A673 (cell line): ENCODE results near the gene DDA1. TPM values are rescaled to one million over a fixed set of nuclear protein-coding genes. Genes with fewer than 3 reads are reported as not detected.

ENCODE experiments used
- BruUV-seq: library from RNA; stranded (reverse); fragments of 400-500 nt; replicated peaks from 2 replicates; lab custom pipeline; 2021; lab: Mats Ljungman, UMichigan
- CTCF ChIA-PET: fragments of 300-600 bp; sonication (Branson Sonifier 250); formaldehyde crosslinking; loops from one replicate; lab custom pipeline; 2022; ENCODE audit warnings: antibody characterized with exemption; lab: Charles Lee
- POLR2A ChIA-PET: fragments of 300-600 bp; sonication (Branson Sonifier 250); formaldehyde crosslinking; loops from one replicate; lab custom pipeline; 2022; ENCODE audit warnings: antibody characterized with exemption; ENCODE audit not compliant: low non-redundant PET; lab: Charles Lee
- DNase-seq: peaks from one replicate; pipeline ENCODE4 v3.0.0-alpha.2; 2015; ENCODE audit warnings: low spot score
- H3K27ac ChIP-seq: fragments of 200-600 bp; sonication (generic); 2 replicates; pipeline ENCODE4 v1.5.1; 2016; ENCODE audit warnings: mixed run types, low read depth, mild to moderate bottlenecking, mixed read lengths, antibody characterized with exemption, low read length; ENCODE audit not compliant: poor library complexity, severe bottlenecking
- H3K27me3 ChIP-seq: fragments of 200-600 bp; sonication (generic); replicated peaks from 2 replicates; pipeline ENCODE4 v1.6.1; 2017; ENCODE audit warnings: mixed run types, low read depth, mild to moderate bottlenecking, mixed read lengths, antibody characterized with exemption, low read length; ENCODE audit not compliant: insufficient read depth, poor library complexity
- H3K36me3 ChIP-seq: fragments of 200-600 bp; sonication (generic); 2 replicates; pipeline ENCODE4 v1.6.1; 2016; ENCODE audit warnings: mixed run types, mild to moderate bottlenecking, mixed read lengths, antibody characterized with exemption, low read length; ENCODE audit not compliant: insufficient read depth, poor library complexity, severe bottlenecking
- H3K4me1 ChIP-seq: fragments of 200-600 bp; sonication (generic); 2 replicates; pipeline ENCODE4 v1.6.1; 2017; ENCODE audit warnings: mixed run types, mild to moderate bottlenecking, mixed read lengths, antibody characterized with exemption, low read length; ENCODE audit not compliant: insufficient read depth, poor library complexity, severe bottlenecking
- H3K4me3 ChIP-seq: fragments of 200-600 bp; sonication (generic); 2 replicates; pipeline ENCODE4 v1.5.1; 2016; ENCODE audit warnings: low read depth, mixed run types, mild to moderate bottlenecking, mixed read lengths, low read length; ENCODE audit not compliant: poor library complexity, severe bottlenecking
- H3K9me3 ChIP-seq: fragments of 200-600 bp; sonication (generic); 2 replicates; pipeline ENCODE4 v1.6.1; 2016; ENCODE audit warnings: mixed run types, low read depth, mild to moderate bottlenecking, mixed read lengths, antibody characterized with exemption, low read length; ENCODE audit not compliant: poor library complexity, severe bottlenecking
- EZH2 ChIP-seq: fragments of 200-600 bp; sonication (generic); IDR thresholded peaks from 2 replicates; pipeline ENCODE4 v1.6.1; 2017; ENCODE audit warnings: borderline replicate concordance, low read depth, mild to moderate bottlenecking, mixed read lengths, antibody characterized with exemption, low read length; ENCODE audit not compliant: poor library complexity, severe bottlenecking
- intact Hi-C: fragments of 100-400 bp; cut with micrococcal nuclease; formaldehyde crosslinking; loops from one replicate; pipeline ENCODE4 v1.10.0; 2022; ENCODE audit not compliant: unreplicated experiment
- total RNA-seq: library from RNA; stranded (reverse); gene quantifications from 2 replicates; pipeline ENCODE4 v1.2.3, GENCODE V29; 2021
- TF ChIP-seq, protein P1 (sequence below): fragments of 300-800, 200-600 bp; sonication (generic); conservative IDR thresholded peaks from 2 replicates; pipeline ENCODE4 v1.5.1; 2017; ENCODE audit warnings: low read depth, mild to moderate bottlenecking, antibody characterized with exemption, low read length, moderate library complexity, mixed read lengths

The DDA1 gene
- total RNA-seq, 1 experiment from 2014 or later, result 68.5 TPM

DNA sequence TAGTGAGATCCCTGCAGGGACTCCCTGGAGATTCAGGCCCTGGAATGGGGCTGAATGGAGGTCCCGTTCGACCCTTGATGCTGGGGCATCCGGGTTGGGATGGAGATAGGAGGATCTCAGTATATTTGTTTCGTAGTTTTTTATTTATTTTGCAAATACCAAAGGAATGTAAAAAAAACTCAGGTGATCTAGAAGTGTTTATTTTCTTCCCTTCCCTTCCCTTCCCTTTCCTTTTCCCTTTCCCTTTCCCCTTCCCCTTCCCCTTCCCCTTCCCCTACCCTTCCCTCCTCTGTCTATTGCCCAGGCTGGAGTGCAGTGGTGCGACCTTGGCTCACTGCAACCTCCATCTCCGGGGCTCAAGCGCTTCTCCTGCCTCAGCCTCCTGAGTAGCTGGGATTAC lies 32.5 kb downstream of the DDA1 start:
- CTCF ChIA-PET, result no interaction called here
- no peak for DNase-seq
- intact Hi-C loops, result no loop called here
- Histone ChIP-seq H3K27me3 (no peaks in the 10 kb centered on the region), H3K9me3 (no peaks in the 10 kb centered on the region), H3K4me3 (no peak overlapping the region), H3K4me1 (peaks cover 13% of the 10 kb centered on the region), H3K27ac (no peak overlapping the region), H3K36me3 (peaks cover 11% of the 10 kb centered on the region)
- no peak for TF ChIP-seq EZH2
- TF ChIP-seq, protein P1, sequence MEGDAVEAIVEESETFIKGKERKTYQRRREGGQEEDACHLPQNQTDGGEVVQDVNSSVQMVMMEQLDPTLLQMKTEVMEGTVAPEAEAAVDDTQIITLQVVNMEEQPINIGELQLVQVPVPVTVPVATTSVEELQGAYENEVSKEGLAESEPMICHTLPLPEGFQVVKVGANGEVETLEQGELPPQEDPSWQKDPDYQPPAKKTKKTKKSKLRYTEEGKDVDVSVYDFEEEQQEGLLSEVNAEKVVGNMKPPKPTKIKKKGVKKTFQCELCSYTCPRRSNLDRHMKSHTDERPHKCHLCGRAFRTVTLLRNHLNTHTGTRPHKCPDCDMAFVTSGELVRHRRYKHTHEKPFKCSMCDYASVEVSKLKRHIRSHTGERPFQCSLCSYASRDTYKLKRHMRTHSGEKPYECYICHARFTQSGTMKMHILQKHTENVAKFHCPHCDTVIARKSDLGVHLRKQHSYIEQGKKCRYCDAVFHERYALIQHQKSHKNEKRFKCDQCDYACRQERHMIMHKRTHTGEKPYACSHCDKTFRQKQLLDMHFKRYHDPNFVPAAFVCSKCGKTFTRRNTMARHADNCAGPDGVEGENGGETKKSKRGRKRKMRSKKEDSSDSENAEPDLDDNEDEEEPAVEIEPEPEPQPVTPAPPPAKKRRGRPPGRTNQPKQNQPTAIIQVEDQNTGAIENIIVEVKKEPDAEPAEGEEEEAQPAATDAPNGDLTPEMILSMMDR, result no peak
- POLR2A ChIA-PET, result no interaction called here
- BruUV-seq, result no TSS peak

DNA sequence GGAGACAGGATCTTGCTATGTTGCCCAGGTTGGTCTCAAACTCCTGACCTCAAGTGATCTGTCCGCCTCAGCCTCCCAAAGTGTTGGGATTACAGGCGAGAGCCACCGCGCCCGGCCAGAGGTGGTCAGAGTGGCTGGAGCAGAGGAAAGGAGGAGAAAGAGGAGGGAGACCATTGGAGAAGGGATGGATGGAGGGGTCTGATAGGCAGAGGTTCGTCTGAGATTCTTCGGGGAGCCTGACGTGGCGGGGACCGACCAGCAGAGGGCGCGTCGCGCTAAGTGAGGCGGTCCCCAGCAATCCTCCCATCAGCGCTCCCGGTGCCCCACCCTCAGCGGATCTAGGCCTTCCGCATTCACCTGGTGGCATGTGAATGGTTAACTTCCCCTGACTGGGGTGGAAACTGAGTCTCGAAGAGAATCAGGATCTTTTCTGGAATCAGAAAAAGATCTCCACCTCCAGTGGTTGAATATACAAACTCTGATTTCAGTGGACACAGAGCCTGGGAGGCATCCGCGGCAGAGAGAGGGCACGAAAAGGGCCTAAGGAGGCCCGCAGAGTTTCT lies 36.8 kb downstream of the DDA1 start:
- CTCF ChIA-PET, result interaction anchor here (0.7 kb wide), 1 partner anchor 63 kb away, joined by 5 read pairs; no protein-coding TSS in a partner anchor

DNA sequence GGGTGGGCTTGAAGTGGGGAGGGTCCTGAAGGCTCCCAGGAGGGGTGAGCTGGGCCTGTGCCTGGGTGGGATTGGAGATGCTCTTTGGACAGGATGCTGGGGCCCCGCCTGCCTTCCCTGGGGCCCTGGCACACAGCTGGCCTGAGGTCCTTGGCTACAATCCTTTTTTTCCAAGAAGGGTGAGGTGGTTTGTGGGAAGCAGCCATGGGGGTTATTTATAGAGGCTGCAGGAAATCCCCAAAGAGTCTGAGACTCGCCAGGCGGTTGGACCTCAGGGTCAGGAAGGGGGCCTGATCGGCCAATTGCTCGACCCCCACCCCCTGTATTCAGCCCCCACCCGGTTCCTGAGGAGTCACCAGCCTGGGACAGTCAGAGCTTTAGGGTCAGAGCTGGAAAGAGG lies 38.0 kb downstream of the DDA1 start:
- Histone ChIP-seq H3K27me3 (no peaks in the 10 kb centered on the region), H3K36me3 (no peaks in the 10 kb centered on the region), H3K4me1 (no peaks in the 10 kb centered on the region), H3K27ac (no peak overlapping the region), H3K4me3 (no peak overlapping the region), H3K9me3 (no peaks in the 10 kb centered on the region)
- DNase-seq, result no peak
- POLR2A ChIA-PET, result no interaction called here
- BruUV-seq, result no TSS peak
- TF ChIP-seq, protein P1, result no peak
- TF ChIP-seq EZH2, result no peak
- intact Hi-C loops, result loop anchor here (5.0 kb wide), 1 partner anchor 120 kb away; no protein-coding TSS in a partner anchor
- CTCF ChIA-PET, result interaction anchor here (0.6 to 1.1 kb wide), 2 partner anchors 8 to 427 kb away, joined by 3 to 12 read pairs; no protein-coding TSS in a partner anchor

More for the DNA sequence above, 36.8 kb downstream of the DDA1 start:
- TF ChIP-seq EZH2, result no peak
- TF ChIP-seq, protein P1, result peak; percentile 92
- H3K4me1 ChIP-seq, result no peaks in the 10 kb centered on the region
- no TSS peak for BruUV-seq
- H3K9me3 ChIP-seq, result no peaks in the 10 kb centered on the region
- intact Hi-C loops, result loop anchor here (1.0 to 5.0 kb wide), 2 partner anchors 40 to 121 kb away; no protein-coding TSS in a partner anchor
- POLR2A ChIA-PET, result no interaction called here
- H3K27ac ChIP-seq, result no peak overlapping the region
- H3K36me3 ChIP-seq, result peaks cover 7% of the 10 kb centered on the region
- no peaks in the 10 kb centered on the region for H3K27me3 ChIP-seq
- peak; percentile 77 for DNase-seq
- H3K4me3 ChIP-seq, result no peak overlapping the region
